H4 (cell line): ENCODE measurements around the gene CTAGE1. TPM values are rescaled to one million over a fixed set of nuclear protein-coding genes. Genes with fewer than 3 reads are reported as not detected.
"Not testable (repeated sequence)": the region's sequence is repeated elsewhere in the genome, so short reads cannot be mapped to it uniquely, and the experiment has no call there.

Experiments
- DNase-seq: peaks from one replicate; pipeline ENCODE4 v3.0.0-alpha.2; 2015; ENCODE audit warnings: low spot score
- total RNA-seq: library from RNA; depleted of rRNA; stranded (reverse); fragments of >200 nt; shearing (Covaris generic); gene quantifications from 2 replicates; pipeline ENCODE4 v1.2.3, GENCODE V29; 2014

Gene CTAGE1
- total RNA-seq, 1 experiment from 2014 or later: not detected

DNA sequence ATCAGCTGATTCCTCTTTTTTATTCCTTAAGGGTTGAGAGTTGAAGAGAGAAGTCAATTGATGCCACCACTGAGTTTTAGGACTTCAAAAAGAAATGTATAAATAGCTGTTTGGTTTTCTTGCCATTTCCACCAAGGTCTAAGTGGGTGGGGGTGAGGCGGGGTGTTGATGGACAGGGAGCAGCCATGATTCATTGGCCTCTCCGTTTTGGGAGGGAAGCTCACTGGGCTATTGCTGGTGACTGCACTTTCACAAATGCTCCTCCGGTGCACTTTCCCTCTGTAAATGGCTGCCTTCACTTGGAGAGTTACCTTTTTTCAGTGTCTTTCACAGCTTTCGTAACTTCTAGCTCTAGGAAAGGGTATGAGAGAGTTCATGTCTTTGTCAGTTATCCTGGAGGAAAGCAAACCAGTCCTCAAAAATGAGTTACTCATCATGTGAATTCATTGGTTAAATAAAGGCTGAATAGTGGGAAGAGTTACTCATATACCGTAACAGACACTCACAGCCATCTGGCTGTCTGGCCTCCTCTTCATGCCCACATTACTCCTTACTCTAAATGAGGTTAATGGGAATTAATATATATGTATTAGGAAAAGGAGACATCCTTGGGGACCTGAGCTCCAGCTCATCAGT, 17.4 kb upstream of the CTAGE1 start:
- DNase-seq: no peak

DNA sequence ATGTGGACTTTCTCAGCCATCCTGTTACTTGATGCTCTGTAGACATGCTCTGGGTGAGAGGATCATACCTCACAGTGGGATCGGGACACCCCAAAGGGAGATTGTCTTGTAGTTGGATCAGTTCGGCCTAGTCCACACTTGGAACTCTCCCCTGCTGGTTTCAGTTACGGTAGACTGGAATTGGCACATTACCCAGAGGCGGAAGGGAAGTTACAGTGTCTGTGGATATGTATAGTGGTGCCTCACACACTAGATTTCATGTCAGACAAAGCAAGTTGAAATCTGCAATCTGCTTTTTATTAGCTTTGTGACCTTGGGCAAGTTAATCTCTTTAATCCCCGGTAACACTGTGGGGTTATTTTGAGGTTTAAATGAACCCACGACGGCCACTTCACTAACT, 16.2 kb upstream of the CTAGE1 start:
- DNase-seq: no peak

DNA sequence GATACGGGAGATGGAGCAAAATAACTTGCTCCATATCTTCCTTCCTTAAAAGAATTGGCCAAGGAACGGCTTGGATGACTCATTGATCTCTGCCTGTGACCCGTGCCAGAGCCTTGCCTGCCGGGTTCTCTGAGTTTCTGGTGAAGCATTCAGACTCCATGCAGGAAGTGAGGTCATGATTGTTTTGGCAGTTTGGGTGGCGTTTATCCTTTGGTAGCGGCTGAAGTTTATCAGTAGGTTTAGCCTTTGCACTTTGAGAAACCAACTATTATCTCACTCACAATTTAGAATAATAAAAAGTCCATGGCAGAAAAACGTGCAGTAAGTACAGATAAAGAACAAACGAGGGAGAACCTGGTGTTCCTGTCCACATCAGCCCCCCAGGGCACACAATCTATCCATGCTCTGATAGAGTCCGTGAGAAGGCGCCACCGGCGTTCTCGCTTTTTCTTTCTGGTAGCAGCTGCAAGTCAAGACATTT, 15.0 kb upstream of the CTAGE1 start:
- DNase-seq: peak; percentile 84

DNA sequence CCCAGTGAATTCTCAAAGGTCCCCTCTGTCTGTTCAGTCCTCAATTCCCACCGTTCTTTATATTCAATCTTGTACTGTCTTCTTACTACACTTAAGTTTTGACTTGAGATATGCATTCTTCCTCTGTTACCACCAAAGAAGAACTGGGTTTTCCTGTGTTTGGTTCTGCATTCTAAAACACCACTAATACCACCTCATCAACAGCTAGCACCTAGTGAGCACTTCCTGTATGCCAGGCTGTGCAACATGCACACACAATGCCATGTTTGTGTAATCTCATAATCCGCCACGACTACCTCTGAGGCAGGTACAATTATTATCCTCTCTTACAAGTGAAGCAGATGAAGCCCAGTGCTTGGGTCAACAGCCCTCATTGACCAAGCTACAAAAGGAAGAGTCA, 11.8 kb upstream of the CTAGE1 start:
- no peak for DNase-seq

DNA sequence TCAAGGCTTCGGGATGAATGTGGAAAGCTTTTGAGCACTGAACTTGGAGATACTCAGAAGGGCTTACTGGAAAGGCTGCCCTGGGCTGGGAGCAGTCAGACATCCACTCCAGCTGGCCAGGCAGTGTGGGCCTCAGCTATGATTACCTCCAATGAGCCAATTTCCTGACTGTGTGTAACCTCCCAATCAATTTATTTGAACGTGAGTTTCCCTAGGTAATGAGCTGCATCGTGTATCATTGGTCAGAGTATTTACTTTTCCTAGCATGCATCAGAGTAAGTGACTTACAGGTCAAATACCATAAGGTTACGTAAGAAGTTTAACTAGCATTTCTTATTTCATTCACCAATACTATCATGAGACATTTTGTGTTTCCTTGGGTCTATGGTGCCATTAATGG, 11.0 kb upstream of the CTAGE1 start:
- DNase-seq: no peak

DNA sequence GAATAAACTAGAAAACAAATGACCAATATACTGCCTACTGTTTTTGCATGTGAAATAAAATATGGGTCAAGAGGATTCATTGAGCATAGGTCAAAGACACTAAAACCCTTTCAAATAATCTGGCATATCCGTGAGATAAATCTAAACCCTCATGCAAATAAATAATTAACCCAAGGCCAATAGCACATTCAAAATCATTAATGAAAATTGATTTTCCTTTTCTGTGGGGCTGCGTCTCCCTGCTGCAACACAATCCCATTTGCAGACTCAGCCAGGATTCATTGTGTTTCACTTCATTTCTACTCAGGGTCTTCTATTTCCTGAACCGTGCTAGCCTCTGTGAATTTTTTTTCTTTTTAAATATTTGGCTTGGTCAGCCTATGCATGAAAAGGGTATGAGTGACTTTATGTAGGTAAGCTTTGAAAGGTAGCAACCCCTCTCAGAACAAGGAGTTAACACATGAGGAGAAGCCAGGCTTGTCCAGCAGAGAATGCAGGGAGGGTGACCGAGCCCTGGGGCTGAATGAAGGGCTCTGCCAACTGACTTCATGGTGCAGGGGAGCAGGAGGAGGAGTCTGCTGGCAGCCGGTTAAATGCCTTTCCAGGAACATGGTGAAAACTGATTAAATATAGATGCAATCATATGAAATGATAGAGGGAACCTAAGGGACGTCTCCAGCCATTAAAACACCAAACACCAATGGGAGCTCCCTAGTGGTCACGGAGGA, 10.3 kb upstream of the CTAGE1 start:
- no peak for DNase-seq

DNA sequence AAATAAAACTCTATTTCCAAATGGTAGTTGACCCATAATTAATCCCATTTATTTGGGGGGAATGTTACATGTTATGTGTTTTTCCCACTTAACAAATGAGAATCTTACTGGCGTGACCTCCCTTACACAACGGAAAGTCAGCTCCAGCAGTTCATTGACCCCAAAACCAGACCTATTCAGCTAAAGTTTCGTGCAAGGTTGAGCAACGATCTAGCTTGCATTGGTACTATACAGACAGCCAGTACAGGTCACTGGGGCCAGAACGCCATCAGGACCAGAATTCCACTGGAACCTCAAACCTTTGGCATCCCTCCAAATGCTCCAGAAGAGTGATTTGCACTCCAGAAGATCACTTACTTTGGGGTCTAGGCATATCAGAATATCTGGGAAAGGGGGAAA, 6.8 kb upstream of the CTAGE1 start:
- DNase-seq: no peak

DNA sequence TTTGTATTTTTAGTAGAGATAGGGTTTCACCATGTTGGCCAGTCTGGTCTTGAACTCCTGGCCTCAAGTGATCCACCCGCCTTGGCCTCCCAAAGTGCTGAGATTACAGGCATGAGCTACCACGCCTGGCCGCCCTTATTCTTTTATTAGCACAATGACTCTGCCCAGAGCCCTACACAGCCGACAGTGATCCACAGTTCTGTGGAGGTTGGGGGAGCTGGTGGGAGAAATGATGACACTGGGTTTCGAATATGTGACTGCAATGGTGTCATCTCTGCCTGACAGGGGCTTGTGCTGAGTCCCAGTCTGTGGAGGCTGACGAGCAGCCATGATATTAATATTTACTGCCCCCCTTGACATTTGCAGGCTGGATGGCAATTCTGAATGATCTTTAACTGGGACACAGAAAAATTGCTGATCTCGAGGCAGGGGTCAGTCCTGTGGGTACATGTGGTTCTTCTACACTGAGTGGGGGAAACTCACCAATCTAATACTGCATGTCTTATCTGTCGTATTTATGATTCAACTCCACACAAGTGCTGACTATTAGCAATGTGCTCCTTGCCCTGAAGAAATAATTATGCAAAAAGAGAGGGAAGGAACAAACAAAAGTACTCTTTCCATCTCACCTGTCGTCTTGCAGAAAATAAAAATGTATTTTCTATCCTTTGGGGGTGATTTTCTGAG, 6.3 kb upstream of the CTAGE1 start:
- no peak for DNase-seq

DNA sequence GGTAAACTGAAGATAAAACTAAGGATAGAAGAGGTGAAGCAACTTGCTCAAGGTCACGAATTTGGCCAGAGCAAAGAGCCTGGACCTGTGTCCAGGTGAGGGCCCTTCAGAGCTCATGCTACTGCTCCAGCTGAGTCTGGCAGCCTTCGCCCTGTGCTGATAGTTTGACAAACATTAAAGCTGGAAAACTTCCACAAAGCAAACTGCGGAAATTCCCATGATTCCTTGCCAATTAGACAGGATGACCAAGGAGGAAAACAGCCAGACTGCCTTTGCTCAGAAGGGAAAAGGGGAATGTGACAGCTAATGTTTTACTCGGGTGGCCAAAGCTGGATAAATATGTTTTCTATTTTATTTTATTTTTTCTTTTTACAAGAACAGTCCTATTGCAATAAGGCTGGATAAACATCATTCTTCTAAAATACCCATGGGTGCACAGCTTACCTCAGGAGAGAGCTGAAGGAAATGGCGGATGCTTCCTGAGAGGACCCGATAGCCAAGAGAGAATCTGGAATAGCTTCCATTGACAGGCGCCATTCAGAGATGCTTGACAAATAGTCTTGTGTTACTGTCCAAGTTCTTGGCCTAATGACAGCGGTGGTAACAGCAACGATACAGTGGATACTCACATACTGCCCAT, 5.3 kb upstream of the CTAGE1 start:
- DNase-seq: no peak

DNA sequence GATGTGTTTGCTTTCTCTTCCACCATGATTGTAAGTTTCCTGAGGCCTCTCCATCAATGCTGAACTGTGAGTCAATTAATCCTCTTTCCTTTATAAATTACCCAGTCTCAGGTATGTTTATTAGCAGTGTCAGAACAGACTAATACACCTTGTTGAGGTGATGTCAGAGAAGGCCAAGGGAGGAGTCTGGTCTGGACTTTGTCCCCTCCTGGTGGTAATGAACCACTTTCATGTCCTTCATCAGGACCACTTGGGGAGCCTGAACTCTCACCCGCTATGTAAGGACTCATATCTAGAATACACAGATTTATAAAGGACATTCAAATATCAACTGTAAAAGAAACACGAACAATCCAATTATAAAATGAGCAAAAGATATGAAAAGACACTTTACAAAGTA, 2.9 kb upstream of the CTAGE1 start:
- no peak for DNase-seq

DNA sequence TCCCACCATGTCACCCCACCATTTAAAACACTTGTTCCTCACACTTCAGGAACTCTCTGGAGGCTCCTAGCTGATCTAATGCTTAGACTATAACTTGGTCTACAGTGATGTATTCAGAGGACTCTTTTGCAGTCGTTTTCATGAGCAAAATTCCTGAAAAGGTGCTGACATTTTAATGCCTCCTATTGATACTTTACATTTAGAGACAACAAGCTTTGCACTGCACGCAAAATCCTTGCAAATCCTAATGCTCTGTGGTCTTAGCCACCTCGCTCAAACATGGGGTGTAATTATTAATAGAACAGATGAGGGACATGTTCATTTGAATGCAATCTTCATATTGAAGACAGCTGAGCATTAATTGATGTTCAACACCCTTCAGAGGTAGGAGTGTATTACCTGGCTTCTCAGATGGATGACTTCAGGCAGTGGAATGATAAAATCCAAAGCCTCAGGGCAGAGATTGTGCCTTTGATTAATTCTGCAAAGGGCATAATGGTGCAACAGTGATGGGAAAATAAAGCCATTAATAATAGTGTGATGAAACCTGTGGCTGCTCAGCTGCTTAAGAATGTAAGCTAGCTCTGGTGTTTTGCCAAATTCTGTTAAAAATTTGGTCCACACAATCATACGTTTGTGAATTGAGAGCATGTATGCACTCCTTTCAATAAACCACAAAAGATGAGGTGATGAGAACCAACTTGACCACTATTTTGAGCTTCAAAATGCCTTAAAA, 5.4 kb downstream of the CTAGE1 start:
- DNase-seq: no peak

DNA sequence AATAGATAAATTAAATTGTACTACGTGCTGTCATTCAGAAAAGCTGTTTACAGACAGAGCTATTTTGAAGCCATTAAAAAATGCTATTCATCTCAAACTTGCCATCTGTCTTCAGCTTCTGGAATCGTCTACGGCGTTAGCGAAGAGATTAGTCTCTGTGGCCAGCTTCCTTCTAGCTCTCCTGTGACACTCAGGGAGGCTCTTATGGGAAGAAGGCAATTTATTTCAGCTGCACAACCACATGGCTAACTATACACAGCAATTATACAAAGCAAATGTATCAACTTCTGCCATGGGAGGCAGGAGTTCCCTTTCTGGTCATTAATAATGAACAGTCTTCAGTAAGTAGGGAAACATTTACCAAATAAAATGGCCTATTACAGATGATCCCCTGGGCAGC, 6.3 kb downstream of the CTAGE1 start:
- no peak for DNase-seq

DNA sequence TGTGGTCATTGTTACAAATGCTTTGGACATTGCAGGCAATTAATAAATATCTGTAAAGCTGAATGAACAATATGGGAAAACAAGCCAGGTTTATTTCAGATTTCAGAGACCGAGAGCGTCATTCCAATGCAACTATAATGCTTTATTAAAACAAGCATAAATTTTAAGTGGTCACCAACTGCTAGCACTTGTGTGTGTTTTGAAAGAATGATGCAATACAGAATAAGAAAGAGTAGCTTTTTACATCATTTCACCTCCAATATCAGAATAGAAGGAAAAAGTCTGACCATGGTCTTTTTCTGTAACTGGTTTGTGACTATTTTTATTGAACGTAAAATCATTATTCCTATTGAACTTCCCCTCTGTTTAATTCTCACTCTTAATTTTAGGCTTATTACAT, 7.6 kb downstream of the CTAGE1 start:
- no peak for DNase-seq

DNA sequence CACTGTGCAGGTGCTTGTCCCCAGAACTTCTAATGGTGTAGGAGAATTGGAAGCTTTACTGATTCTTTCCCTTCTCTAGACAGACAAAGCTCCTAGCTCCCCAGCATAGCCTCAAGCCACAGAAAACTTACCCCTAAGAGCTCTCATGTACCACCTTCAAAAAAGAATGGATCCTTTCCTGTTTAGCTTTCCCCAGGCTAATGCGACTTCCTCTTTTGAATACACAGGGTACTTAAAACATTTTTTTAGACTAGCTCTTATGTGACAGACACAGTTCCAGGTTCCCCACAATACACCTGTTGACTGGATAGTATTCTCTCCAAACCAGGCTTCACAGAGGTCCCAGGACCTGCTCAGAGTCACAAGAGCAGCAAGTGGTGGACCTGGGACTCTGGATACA, 8.3 kb downstream of the CTAGE1 start:
- DNase-seq: no peak

DNA sequence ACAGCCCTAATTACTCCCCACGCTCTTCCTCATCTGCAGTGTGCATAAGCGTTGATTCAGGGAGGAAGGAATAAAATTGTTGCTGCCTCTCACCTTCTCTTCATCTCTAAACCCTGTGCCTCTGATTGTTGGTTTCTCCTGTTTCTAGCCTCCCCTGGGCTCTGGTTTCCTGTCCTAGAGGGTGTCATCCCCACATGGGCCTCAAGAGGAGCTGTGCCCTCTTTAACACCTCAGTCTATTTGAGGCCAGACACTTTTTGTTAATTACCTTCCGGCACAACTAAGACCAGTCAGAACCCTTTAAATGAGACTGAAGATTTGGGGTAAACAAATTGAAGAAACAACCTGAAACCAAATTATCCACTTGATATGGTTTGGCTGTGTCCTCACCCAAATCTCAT, 9.7 kb downstream of the CTAGE1 start:
- no peak for DNase-seq

DNA sequence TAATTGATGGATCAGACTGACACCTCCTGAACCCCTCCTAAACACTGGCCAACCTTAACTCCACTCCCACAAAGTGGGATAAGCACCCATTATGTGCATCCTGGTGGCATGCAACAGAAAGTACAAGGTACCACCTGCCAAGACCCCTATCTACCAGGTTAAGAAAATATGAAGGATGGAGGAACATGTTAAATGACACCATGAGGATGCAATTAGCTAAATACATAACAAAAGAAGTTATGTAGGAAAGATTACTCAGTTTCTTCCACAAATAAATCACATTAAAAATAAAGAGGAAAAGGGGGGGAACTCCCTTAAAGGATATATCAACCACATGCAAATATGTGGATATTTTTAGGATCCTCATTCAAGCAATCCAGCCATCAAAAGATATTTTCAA, 12.6 kb downstream of the CTAGE1 start:
- DNase-seq: no peak

DNA sequence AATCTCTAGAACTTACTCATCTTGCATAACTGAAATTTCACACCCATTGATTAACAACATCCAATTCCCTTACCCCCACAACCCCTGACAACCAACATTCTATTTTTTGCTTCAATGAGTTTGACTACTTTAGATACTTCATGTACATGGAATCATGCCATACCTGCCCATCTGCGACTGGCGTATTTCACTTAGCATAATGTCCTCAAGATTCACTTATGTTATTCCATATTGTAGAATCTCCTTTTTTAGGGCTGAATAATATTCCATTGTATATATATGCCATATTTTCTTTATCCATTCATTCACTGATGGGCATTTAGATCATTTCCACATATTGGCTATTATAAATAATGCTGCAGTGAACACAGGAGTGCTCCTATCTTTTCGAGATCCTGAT, 13.8 kb downstream of the CTAGE1 start:
- no peak for DNase-seq

DNA sequence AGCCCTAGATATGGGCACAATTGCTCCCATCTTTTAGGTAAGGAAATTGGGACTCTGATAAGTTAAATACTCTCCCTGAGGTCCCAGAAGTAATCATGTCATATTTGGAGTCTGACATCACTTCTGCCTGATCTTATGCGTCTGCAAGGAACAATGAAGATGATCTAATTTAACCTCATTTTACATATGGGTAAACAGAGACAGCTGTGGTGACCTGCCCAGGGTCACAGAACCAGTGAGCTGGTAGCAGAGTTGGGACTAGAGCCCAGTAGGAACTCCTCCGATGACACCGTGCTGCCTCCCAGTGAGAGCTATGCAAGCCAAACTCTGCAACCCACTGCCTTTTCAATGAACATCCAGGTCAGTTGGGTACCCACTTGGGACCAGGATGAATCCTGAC, 17.8 kb downstream of the CTAGE1 start:
- no peak for DNase-seq

DNA sequence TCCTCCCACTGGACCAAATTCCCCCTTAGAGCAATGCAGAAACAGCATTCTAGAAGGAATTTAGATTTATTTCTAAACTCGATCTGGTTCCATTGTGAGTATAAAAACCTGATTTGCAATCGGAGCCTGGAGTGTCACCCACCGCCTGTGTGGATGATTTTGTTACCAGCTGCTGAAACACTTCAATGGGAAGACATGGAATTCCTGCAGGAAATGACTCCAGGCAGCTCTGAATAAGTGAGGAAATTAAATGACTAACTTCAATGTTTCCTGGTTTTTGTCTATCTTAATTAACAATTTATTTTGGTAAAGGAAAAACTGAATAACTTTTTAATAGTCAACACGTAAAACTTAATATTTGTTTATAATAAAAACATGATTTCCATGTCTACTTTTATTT, 19.3 kb downstream of the CTAGE1 start:
- no peak for DNase-seq

DNA sequence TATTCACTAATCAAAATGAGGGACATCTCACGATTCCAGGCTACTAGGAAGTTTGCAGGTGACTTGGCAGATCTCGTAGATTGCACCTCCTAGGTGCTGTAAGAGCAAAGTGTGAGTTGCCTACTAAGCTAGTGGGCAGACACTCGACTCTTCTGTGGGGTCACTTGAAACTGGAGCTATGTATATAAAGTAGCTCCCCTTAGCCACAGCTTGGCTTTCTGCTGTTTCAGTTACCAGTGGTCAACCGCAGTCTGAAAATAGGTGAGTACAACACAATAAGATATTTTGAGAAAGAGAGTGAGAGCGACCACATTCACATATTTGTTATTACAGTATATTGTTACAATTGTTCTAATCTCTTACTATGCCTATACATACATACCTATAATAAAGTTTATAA, 23.3 kb downstream of the CTAGE1 start:
- no peak for DNase-seq

DNA sequence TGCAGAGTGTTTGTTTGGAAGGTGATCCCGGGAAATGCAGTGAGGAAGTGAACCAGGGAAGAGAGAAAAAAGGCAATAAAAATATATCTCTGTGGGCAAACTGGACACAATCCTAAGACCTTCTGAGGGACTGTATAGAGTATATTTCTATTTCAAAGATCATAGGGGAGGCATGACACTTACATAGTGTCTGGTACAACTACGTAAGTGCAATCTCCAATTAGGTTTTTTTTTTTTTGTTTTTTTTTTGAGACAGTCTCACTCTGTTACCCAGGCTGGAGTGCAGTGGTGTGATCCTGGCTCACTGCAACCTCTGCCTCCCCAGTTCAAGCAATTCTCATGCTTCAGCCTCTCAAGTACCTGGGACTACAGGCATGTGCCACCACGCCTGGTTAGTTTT, 24.6 kb downstream of the CTAGE1 start:
- not testable (repeated sequence) for DNase-seq
